Liver (tissue), 3 donors: ENCODE data around the gene RUNX1.

ENCODE experiments used
- CTCF ChIP-seq: fragments of 150-350 bp; IDR thresholded peaks from 2 replicates; pipeline ENCODE4 v1.5.1; 2017; ENCODE audit warnings: improper control_type of control experiment, low read depth, low read length; ENCODE audit not compliant: missing input control
- FOXA1 ChIP-seq: IDR thresholded peaks from 2 replicates; pipeline ENCODE4 v1.6.1; 2016; ENCODE audit warnings: antibody characterized with exemption
- GABPA ChIP-seq, 2 donors: IDR thresholded peaks in 1 of 2; conservative IDR thresholded peaks in 1 of 2; 2 replicates each; pipeline ENCODE4 v1.6.1; 2016; ENCODE audit warnings: antibody characterized with exemption in 2 of 2, mild to moderate bottlenecking in 1 of 2, moderate library complexity in 1 of 2
- RAD21 ChIP-seq, 2 donors: IDR thresholded peaks; 2 replicates each; pipeline ENCODE4 v1.6.1; 2016; ENCODE audit warnings: antibody characterized with exemption in 2 of 2, mild to moderate bottlenecking in 2 of 2
- REST ChIP-seq: IDR thresholded peaks from 2 replicates; pipeline ENCODE4 v1.6.1; 2016; ENCODE audit warnings: antibody characterized with exemption, mild to moderate bottlenecking
- TAF1 ChIP-seq: conservative IDR thresholded peaks from 2 replicates; pipeline ENCODE4 v1.6.1; 2016; ENCODE audit warnings: antibody characterized with exemption, mild to moderate bottlenecking
- YY1 ChIP-seq: IDR thresholded peaks from 2 replicates; pipeline ENCODE4 v1.6.1; 2016; ENCODE audit warnings: antibody characterized with exemption, mild to moderate bottlenecking
- donor health status: healthy.
- donor health status: healthy.

- TF ChIP-seq CTCF (no peak), FOXA1 (no peak), REST (no peak), GABPA (IDR thresholded peaks at IDR 0.05 in 1 of 2, conservative IDR thresholded peaks at IDR 0.05 in 1 of 2) (no peak), TAF1 (no peak), YY1 (no peak), RAD21 (IDR thresholded peaks at IDR 0.05) (no peak)
Measured at GRCh38 chr21:35035581-35035980, 13.5 kb downstream of the RUNX1 start.
